Esophagus muscularis mucosa (tissue), 4 donors: ENCODE data around the gene PTPRN2.

Source experiments
- CTCF ChIP-seq, 3 experiments: fragments of 200-600 bp in 2 of 3; fragments of 450-650 bp in 1 of 3; sonication (generic) in 2 of 3; IDR thresholded peaks; one replicate each; pipeline ENCODE4 v1.5.1; 2017 to 2019; ENCODE audit warnings: antibody characterized with exemption in 3 of 3, mild to moderate bottlenecking in 2 of 3, moderate library complexity in 1 of 3
- EP300 ChIP-seq: sonication (generic); formaldehyde crosslinking; IDR thresholded peaks from one replicate; pipeline ENCODE4 v1.6.1; 2017; ENCODE audit warnings: antibody characterized with exemption
- POLR2A ChIP-seq: fragments of 450-650 bp; IDR thresholded peaks from one replicate; pipeline ENCODE4 v1.6.1; 2017; ENCODE audit warnings: antibody characterized with exemption, moderate library complexity, mild to moderate bottlenecking, low read depth
- POLR2AphosphoS5 ChIP-seq, 2 donors: sonication (generic); formaldehyde crosslinking; IDR thresholded peaks; one replicate each; pipeline ENCODE4 v1.6.1; 2017; ENCODE audit warnings: antibody characterized with exemption in 2 of 2

GRCh38 chr7:158271646-158272045 lies 316.0 kb downstream of the PTPRN2 start:
- no peak for TF ChIP-seq POLR2AphosphoS5 (IDR thresholded peaks at IDR 0.05)
- no peak for TF ChIP-seq CTCF (IDR thresholded peaks at IDR 0.05)
- TF ChIP-seq POLR2A: no peak
- no peak for TF ChIP-seq EP300
